Naive thymus-derived CD4-positive, alpha-beta T cell (primary cell): ENCODE measurements around the gene CC2D1A. TPM values are rescaled to one million over a fixed set of nuclear protein-coding genes. Genes with fewer than 3 reads are reported as not detected.

ENCODE experiments used
- ATAC-seq: fragments of 150-1000 bp; cut with Tn5 transposase; 2 replicates; pipeline ENCODE4 v1.10.0; 2021; ENCODE audit warnings: mild to moderate bottlenecking, moderate library complexity
- CTCF ChIA-PET: fragments of 350-600 bp; sonication (Branson Sonifier 250); formaldehyde crosslinking; loops from one replicate; lab custom pipeline; 2021; ENCODE audit warnings: antibody characterized with exemption; lab: Charles Lee
- POLR2A ChIA-PET: fragments of 350-600 bp; sonication (Branson Sonifier 250); formaldehyde crosslinking; loops from one replicate; lab custom pipeline; 2021; ENCODE audit warnings: antibody characterized with exemption, inconsistent platforms; lab: Charles Lee
- DNase-seq, 9 donors: peaks; one replicate each; pipeline versions ENCODE4 v3.0.0 to v3.0.0-alpha.2; 2020 to 2022; ENCODE audit warnings: mixed read lengths in 1 of 9
- H3K27ac ChIP-seq: one replicate; pipeline ENCODE4 v1.7.0; 2013; ENCODE audit warnings: mild to moderate bottlenecking, low read depth, low read length, moderate library complexity
- H3K27me3 ChIP-seq, 2 donors: one replicate each; pipeline ENCODE4 v1.7.0; 2013; ENCODE audit warnings: low read length in 2 of 2, mild to moderate bottlenecking in 2 of 2, moderate library complexity in 2 of 2; ENCODE audit not compliant: control insufficient read depth in 2 of 2, insufficient read depth in 2 of 2
- H3K36me3 ChIP-seq, 3 experiments: 1 replicate in 2 of 3; 2 replicates in 1 of 3; pipeline ENCODE4 v1.7.0; 2013; ENCODE audit warnings: low read length in 3 of 3, mild to moderate bottlenecking in 3 of 3, moderate library complexity in 1 of 3; ENCODE audit not compliant: insufficient read depth in 3 of 3, control insufficient read depth in 2 of 3
- H3K4me1 ChIP-seq, 2 donors: one replicate each; pipeline ENCODE4 v1.7.0; 2013; ENCODE audit warnings: low read length in 2 of 2, mild to moderate bottlenecking in 2 of 2, moderate library complexity in 1 of 2; ENCODE audit not compliant: control insufficient read depth in 2 of 2, insufficient read depth in 2 of 2
- H3K4me3 ChIP-seq: 2 replicates; pipeline ENCODE4 v1.7.0; 2013; ENCODE audit warnings: mild to moderate bottlenecking, low read length
- H3K9me3 ChIP-seq, 3 experiments: 1 replicate in 2 of 3; 2 replicates in 1 of 3; pipeline ENCODE4 v1.7.0; 2013; ENCODE audit warnings: low read length in 3 of 3; ENCODE audit not compliant: control insufficient read depth in 2 of 3
- H3K27ac Mint-ChIP-seq, 9 donors: one replicate each; pipeline ENCODE4 v1.8.0; 2020 to 2022; ENCODE audit warnings: mixed read lengths in 9 of 9, mild to moderate bottlenecking in 8 of 9, moderate library complexity in 5 of 9, inconsistent platforms in 2 of 9
- H3K27me3 Mint-ChIP-seq, 5 donors: one replicate each; pipeline ENCODE4 v1.8.0; 2021 to 2022; ENCODE audit warnings: mixed read lengths in 5 of 5, mild to moderate bottlenecking in 1 of 5
- H3K36me3 Mint-ChIP-seq, 5 donors: one replicate each; pipeline ENCODE4 v1.8.0; 2020 to 2022; ENCODE audit warnings: mixed read lengths in 5 of 5, mild to moderate bottlenecking in 3 of 5, inconsistent platforms in 1 of 5
- H3K4me1 Mint-ChIP-seq, 7 donors: one replicate each; pipeline ENCODE4 v1.8.0; 2020 to 2022; ENCODE audit warnings: mixed read lengths in 7 of 7, mild to moderate bottlenecking in 3 of 7, inconsistent platforms in 1 of 7
- H3K4me3 Mint-ChIP-seq, 10 donors: one replicate each; pipeline ENCODE4 v1.8.0; 2020 to 2022; ENCODE audit warnings: mild to moderate bottlenecking in 10 of 10, mixed read lengths in 10 of 10, moderate library complexity in 6 of 10, inconsistent platforms in 2 of 10
- H3K9me3 Mint-ChIP-seq, 11 donors: one replicate each; pipeline ENCODE4 v1.8.0; 2020 to 2022; ENCODE audit warnings: mixed read lengths in 11 of 11, mild to moderate bottlenecking in 4 of 11, inconsistent platforms in 1 of 11, moderate library complexity in 1 of 11
- intact Hi-C, 2 donors: fragments of 100-400 bp; cut with micrococcal nuclease; formaldehyde crosslinking; loops; one replicate each; pipeline ENCODE4 v1.15.1; 2023
- polyA plus RNA-seq, 2 donors: library from polyadenylated mRNA; unstranded; fragments of 300-500 nt; fragmentation: Illumina TruSeq; gene quantifications; one replicate each; pipeline ENCODE4 v1.2.3, GENCODE V29; 2021
- total RNA-seq, 6 experiments: library from RNA in 5 of 6; stranded (reverse) in 5 of 6; gene quantifications; 1 replicate in 5 of 6; 2 replicates in 1 of 6; pipeline ENCODE4 v1.2.3 and lab custom pipeline; 2021 to 2026

Gene CC2D1A
- total and polyA plus RNA-seq, 7 experiments from 2014 or later: 4.1 to 33.1 (median 28.8) TPM

DNA sequence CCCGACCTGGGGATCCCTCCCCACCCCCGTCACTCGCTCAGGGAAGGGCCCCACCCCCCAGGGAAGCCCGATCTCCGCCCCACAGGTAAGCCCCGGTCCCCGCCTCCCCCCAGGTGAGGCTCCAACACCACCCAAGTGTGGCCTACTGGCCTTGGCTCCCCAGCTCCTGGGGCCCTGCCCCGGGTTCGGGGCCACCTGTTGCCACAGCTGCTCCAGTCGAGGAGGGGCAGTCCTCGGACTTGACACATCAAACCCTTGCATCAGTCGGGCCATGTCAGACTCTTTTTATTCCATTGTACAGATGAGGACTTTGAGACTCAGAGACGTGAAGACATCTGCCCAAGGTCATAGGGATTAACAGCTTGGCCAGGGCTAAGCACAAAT, 512 bp downstream of the CC2D1A start:
- Mint-ChIP-seq H3K36me3 (peaks cover 0 to 14% (median 3%) of the 10 kb centered on the region in 5 donors), H3K4me3 (peak overlapping the region; percentile 73 to 88 (median 83)), H3K27me3 (no peaks in the 10 kb centered on the region), H3K4me1 (peaks cover 12 to 29% (median 16%) of the 10 kb centered on the region in 7 donors), H3K27ac (peak overlapping the region in 6 of 9 donors; percentile 41 to 66 (median 50)), H3K9me3 (no peaks in the 10 kb centered on the region)
- ATAC-seq (peak; percentile 40), DNase-seq (peak in 1 of 9 donors; percentile 51)
- CTCF ChIA-PET: interaction anchor here (1.3 kb wide), 1 partner anchor 167 kb away, joined by 4 read pairs; no protein-coding TSS in a partner anchor
- Histone ChIP-seq H3K9me3 (no peaks in the 10 kb centered on the region), H3K4me1 (peaks cover 12% of the 10 kb centered on the region in 2 donors), H3K36me3 (peaks cover 0 to 13% (median 0%) of the 10 kb centered on the region in 3 experiments), H3K4me3 (peak overlapping the region; percentile 84), H3K27ac (peak overlapping the region; percentile 77), H3K27me3 (no peaks in the 10 kb centered on the region)
- intact Hi-C loops: loop anchor here (1.0 to 5.0 kb wide), 7 partner anchors 26 to 169 kb away; partner anchors contain the start of genes DCAF15 (in 2 of the 2), RFX1 (in 2 of the 2) and IL27RA (in 1 of the 2)
- POLR2A ChIA-PET: interaction anchor here (0.7 to 1.7 kb wide), 6 partner anchors 12 to 142 kb away, joined by 3 to 5 read pairs (median 4); partner anchors contain the start of genes DCAF15 and IL27RA

DNA sequence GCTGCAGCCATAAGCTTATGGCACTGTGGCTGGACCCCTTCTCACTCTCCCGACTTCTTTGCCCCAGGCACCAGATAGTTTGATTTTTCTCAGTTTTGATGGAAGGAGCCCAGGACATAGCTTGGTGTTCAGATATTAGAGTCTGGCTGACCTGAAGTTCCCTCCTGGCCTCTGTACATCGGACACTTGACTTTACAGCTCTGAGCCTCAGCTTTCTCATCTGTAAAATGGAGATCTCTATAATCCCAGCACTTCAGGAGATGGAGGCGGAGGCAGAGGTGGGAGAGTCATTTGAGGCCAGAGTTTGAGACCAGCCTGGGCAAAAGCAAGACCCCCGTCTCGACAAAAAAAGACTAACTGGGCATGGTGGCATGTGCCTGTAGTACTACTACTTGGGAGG, 909 bp downstream of the CC2D1A start:
- POLR2A ChIA-PET: interaction anchor here (0.6 to 1.7 kb wide), 6 partner anchors 11 to 189 kb away, joined by 3 to 5 read pairs (median 4); partner anchors contain the start of gene DCAF15
- H3K27me3 ChIP-seq: no peaks in the 10 kb centered on the region
- no peaks in the 10 kb centered on the region for H3K9me3 Mint-ChIP-seq
- ATAC-seq (no peak), DNase-seq (no peak)
- H3K4me1 ChIP-seq: peaks cover 12% of the 10 kb centered on the region in 2 donors
- H3K4me3 ChIP-seq: peak overlapping the region; percentile 84
- H3K27me3 Mint-ChIP-seq: no peaks in the 10 kb centered on the region
- H3K36me3 ChIP-seq: peaks cover 0 to 14% (median 0%) of the 10 kb centered on the region in 3 experiments
- no peaks in the 10 kb centered on the region for H3K9me3 ChIP-seq
- H3K27ac Mint-ChIP-seq: peak overlapping the region in 6 of 9 donors; percentile 41 to 66 (median 50)
- peak overlapping the region; percentile 73 to 88 (median 83) for H3K4me3 Mint-ChIP-seq
- H3K4me1 Mint-ChIP-seq: peaks cover 12 to 29% (median 16%) of the 10 kb centered on the region in 7 donors
- H3K36me3 Mint-ChIP-seq: peaks cover 0 to 15% (median 3%) of the 10 kb centered on the region in 5 donors
- H3K27ac ChIP-seq: no peak overlapping the region
- intact Hi-C loops: loop anchor here (1.0 to 5.0 kb wide), 7 partner anchors 26 to 168 kb away; partner anchors contain the start of genes DCAF15 (in 2 of the 2), RFX1 (in 2 of the 2) and IL27RA (in 1 of the 2)
- CTCF ChIA-PET: interaction anchor here (1.3 kb wide), 1 partner anchor 167 kb away, joined by 4 read pairs; no protein-coding TSS in a partner anchor

DNA sequence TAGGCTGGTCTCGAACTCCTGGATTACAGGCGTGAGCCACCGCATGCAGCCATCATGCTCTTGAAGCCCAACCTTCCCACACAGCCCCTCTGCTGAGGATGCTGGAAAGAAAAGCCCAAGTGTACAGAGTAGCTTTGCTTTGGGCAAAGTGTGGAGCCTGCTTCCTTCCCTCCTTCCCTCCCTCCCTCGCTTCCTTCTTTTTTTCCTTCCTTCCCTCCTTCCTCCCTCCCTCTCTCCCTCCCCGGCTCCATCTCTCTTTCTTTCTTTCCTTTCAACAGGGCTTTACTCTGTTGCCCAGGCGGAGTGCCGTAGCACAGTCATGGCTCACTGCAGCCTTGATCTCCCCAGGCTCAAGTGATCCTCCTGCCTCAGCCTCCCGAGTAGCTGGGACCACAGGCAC, 2.7 kb downstream of the CC2D1A start:
- DNase-seq: no peak
- ATAC-seq: no peak
- intact Hi-C loops: loop anchor here in 1 of 2 donors (5.0 kb wide), 1 partner anchor 124 kb away; the partner anchor contains the start of gene IL27RA
- Histone ChIP-seq H3K27ac (no peak overlapping the region), H3K9me3 (no peaks in the 10 kb centered on the region), H3K4me1 (peaks cover 12% of the 10 kb centered on the region in 2 donors), H3K36me3 (peaks cover 0 to 31% (median 0%) of the 10 kb centered on the region in 3 experiments), H3K4me3 (no peak overlapping the region), H3K27me3 (no peaks in the 10 kb centered on the region)
- H3K27me3 Mint-ChIP-seq: no peaks in the 10 kb centered on the region
- peaks cover 12 to 23% (median 15%) of the 10 kb centered on the region in 7 donors for H3K4me1 Mint-ChIP-seq
- peak overlapping the region in 1 of 10 donors; percentile 16 for H3K4me3 Mint-ChIP-seq
- peaks cover 0 to 18% (median 3%) of the 10 kb centered on the region in 5 donors for H3K36me3 Mint-ChIP-seq
- ChIA-PET CTCF (no interaction called here), POLR2A (no interaction called here)
- no peak overlapping the region for H3K27ac Mint-ChIP-seq
- no peaks in the 10 kb centered on the region for H3K9me3 Mint-ChIP-seq

DNA sequence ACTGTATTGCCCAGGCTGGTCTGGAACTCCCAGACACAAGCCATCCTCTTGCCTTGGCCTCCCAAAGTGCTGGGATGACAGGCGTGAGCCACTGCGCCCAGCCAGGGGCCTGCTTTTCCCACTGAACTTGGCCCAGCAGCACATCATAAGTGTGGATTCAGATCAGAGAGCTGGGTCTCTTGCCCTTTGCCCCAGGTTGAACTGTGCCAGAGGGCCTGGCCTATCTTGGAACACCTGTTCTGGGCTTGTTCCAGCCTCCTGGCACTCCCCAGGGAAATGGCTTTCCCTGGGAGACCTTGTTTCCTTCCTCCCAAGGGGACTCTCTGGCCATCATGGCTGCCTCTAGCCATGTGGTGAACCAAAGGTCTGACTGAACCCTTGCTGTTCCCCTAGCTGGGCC, 3.4 kb downstream of the CC2D1A start:
- H3K4me1 ChIP-seq: peaks cover 12% of the 10 kb centered on the region in 2 donors
- ATAC-seq (no peak), DNase-seq (no peak)
- peaks cover 12 to 21% (median 15%) of the 10 kb centered on the region in 7 donors for H3K4me1 Mint-ChIP-seq
- POLR2A ChIA-PET: no interaction called here
- intact Hi-C loops: loop anchor here in 1 of 2 donors (5.0 kb wide), 1 partner anchor 123 kb away; the partner anchor contains the start of gene IL27RA
- peak overlapping the region in 1 of 9 donors; percentile 59 for H3K27ac Mint-ChIP-seq
- no peak overlapping the region for H3K4me3 Mint-ChIP-seq
- H3K27me3 ChIP-seq: no peaks in the 10 kb centered on the region
- no peaks in the 10 kb centered on the region for H3K27me3 Mint-ChIP-seq
- no peaks in the 10 kb centered on the region for H3K9me3 Mint-ChIP-seq
- H3K36me3 ChIP-seq: peaks cover 0 to 31% (median 0%) of the 10 kb centered on the region in 3 experiments
- no peak overlapping the region for H3K4me3 ChIP-seq
- H3K27ac ChIP-seq: no peak overlapping the region
- peaks cover 0 to 18% (median 3%) of the 10 kb centered on the region in 5 donors for H3K36me3 Mint-ChIP-seq
- H3K9me3 ChIP-seq: no peaks in the 10 kb centered on the region
- CTCF ChIA-PET: interaction anchor here (0.6 kb wide), 1 partner anchor 1077 kb away, joined by 3 read pairs; no protein-coding TSS in a partner anchor

DNA sequence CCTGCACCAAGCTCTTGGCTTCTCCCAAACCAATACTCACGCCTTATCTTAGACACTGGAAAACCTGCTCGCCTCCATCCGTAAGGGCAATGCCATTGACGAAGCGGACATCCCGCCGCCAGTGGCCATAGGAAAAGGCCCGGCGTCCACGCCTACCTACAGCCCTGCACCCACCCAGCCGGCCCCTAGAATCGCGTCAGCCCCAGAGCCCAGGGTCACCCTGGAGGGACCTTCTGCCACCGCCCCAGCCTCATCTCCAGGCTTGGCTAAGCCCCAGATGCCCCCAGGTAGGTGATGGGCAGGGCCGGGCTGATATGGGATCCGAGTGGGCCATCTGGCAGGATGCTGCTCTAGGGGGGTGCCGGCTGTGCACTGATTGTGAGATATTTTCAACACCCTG, 7.4 kb downstream of the CC2D1A start:
- Mint-ChIP-seq H3K4me3 (no peak overlapping the region), H3K27me3 (no peaks in the 10 kb centered on the region), H3K9me3 (no peaks in the 10 kb centered on the region), H3K36me3 (peaks cover 0 to 30% (median 3%) of the 10 kb centered on the region in 5 donors), H3K4me1 (peaks cover 0 to 5% (median 0%) of the 10 kb centered on the region in 7 donors), H3K27ac (no peak overlapping the region)
- Histone ChIP-seq H3K27ac (no peak overlapping the region), H3K4me1 (no peaks in the 10 kb centered on the region), H3K27me3 (no peaks in the 10 kb centered on the region), H3K36me3 (peaks cover 0 to 51% (median 0%) of the 10 kb centered on the region in 3 experiments), H3K4me3 (no peak overlapping the region), H3K9me3 (no peaks in the 10 kb centered on the region)
- ATAC-seq (no peak), DNase-seq (no peak)
- intact Hi-C loops: no loop called here
- POLR2A ChIA-PET: interaction anchor here (1.0 kb wide), 1 partner anchor 11 kb away, joined by 3 read pairs; no protein-coding TSS in a partner anchor
- CTCF ChIA-PET: no interaction called here

DNA sequence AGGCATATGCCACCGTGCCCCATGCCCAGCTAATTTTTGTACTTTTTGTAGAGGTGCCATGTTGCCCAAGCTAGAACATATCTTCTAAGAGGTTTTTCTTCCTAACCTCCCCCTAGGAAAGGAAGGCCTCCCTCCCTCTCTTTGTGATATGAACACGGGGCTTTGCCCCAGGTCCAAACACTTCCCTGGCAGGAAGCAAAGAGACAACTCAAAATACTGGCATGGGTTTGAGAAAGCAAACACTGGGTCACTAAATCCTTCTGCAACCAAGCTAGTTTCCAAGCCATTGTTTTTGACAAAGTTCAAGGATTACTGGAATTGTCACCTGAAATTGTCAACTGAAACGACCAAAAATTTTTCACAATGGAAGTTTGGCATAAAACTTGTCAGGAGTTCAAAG, 8.8 kb downstream of the CC2D1A start:
- Mint-ChIP-seq H3K4me1 (no peaks in the 10 kb centered on the region), H3K4me3 (no peak overlapping the region), H3K36me3 (peaks cover 0 to 28% (median 3%) of the 10 kb centered on the region in 5 donors), H3K27ac (no peak overlapping the region), H3K9me3 (no peaks in the 10 kb centered on the region), H3K27me3 (no peaks in the 10 kb centered on the region)
- Histone ChIP-seq H3K36me3 (peaks cover 0 to 55% (median 0%) of the 10 kb centered on the region in 3 experiments), H3K27ac (no peak overlapping the region), H3K27me3 (no peaks in the 10 kb centered on the region), H3K4me3 (no peak overlapping the region), H3K4me1 (no peaks in the 10 kb centered on the region), H3K9me3 (no peaks in the 10 kb centered on the region)
- no peak for DNase-seq
- ATAC-seq: no peak
- POLR2A ChIA-PET: no interaction called here
- intact Hi-C loops: no loop called here
- CTCF ChIA-PET: no interaction called here
